NCI-H2171 (cell line): ENCODE data around the gene PRR27.
"Not testable (repeated sequence)": the region's sequence is repeated elsewhere in the genome, so short reads cannot be mapped to it uniquely, and the experiment has no call there.

Experiments
- DNase-seq: peaks from one replicate; lab custom pipeline; 2025; lab: John Stamatoyannopoulos, UW

Gene PRR27

DNA sequence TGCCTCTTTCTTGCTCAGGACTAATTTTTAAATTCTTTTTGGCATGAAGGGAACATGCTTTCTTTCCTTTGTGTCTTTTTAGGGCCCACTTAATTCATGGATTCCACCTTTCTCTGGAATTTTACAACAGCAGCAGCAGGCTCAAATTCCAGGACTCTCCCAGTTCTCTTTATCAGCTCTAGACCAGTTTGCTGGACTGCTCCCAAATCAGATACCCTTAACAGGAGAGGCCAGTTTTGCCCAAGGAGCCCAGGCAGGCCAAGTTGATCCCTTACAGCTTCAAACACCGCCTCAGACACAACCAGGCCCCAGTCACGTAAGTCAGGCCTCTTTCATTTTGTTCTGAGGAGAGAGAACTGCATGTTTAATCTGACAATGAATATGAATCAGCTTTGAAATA, 43.8 kb downstream of the PRR27 start:
- no peak for DNase-seq

DNA sequence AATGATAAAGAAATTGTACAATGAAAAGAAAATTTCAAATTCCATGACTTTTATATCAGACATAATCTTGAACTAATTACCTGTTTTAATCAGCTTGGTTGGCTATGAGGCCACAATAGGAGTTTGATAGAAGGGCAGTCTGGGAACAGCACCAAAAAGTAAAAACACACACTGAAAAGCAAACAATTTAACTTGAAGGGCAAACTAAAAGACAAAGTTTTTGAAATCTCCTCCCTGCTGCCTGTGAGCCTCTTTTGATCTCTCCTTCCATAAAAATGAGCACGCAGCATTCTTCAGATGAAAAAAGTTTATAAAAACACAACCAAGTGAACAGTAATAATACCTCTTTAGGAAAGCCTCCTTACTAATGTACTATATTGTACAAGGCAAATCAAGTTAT, 49.6 kb downstream of the PRR27 start:
- no peak for DNase-seq

- not testable (repeated sequence) for DNase-seq
Measured at GRCh38 chr4:70212752-70213151, 58.7 kb downstream of the PRR27 start.
